K562 (cell line): ENCODE results near the gene HDHD3. TPM values are rescaled to one million over a fixed set of nuclear protein-coding genes. Genes with fewer than 3 reads are reported as not detected.

Experiments
- ATAC-seq: fragments of 200-7000 bp; cut with Tn5 transposase; 3 replicates; pipeline ENCODE4 v1.9.1; 2020; ENCODE audit warnings: moderate library complexity
- BruUV-seq: library from RNA; stranded (reverse); fragments of 400-500 nt; replicated peaks from 2 replicates; lab custom pipeline; 2021; lab: Mats Ljungman, UMichigan
- CTCF ChIA-PET: fragments of 300-600 bp; formaldehyde crosslinking; extraction: SDS; loops from one replicate; lab custom pipeline; 2021; ENCODE audit warnings: low intra/inter-chr PET ratio; lab: Yijun Ruan, JAX
- POLR2A ChIA-PET: fragments of 300-600, 350-650 bp; sonication (Branson Sonifier 250); formaldehyde crosslinking; extraction: SDS; loops from one replicate; lab custom pipeline; 2021; ENCODE audit warnings: antibody characterized with exemption, inconsistent platforms; lab: Yijun Ruan, JAX
- DNase-seq, 4 experiments: peaks; one replicate each; pipeline versions ENCODE4 v3.0.0 to v3.0.0-alpha.2; 2011 to 2018; ENCODE audit warnings: low spot score in 3 of 4, mixed read lengths in 3 of 4; ENCODE audit errors: extremely low read depth in 1 of 4
- FAIRE-seq: peaks from 2 replicates; lab custom pipeline; 2011; peaks lifted over from hg19 to GRCh38; lab: Jason Lieb, UNC
- H2AFZ ChIP-seq: 2 replicates; pipeline ENCODE4 v1.6.0; 2011; ENCODE audit warnings: low read depth, low read length, control low read depth, inconsistent platforms
- H3K27ac ChIP-seq: fragments of 200-600 bp; 3 replicates; pipeline ENCODE4 v1.8.0; 2011; ENCODE audit warnings: low read depth, mild to moderate bottlenecking, control low read depth, inconsistent platforms, low read length, moderate library complexity, mixed read lengths; ENCODE audit errors: extremely low read depth
- H3K27me3 ChIP-seq, 2 experiments: fragments of 300-600 bp in 1 of 2; 2 replicates in 1 of 2; 3 replicates in 1 of 2; pipeline versions ENCODE4 v1.6.0 to v1.8.0; 2011; ENCODE audit warnings: inconsistent platforms in 2 of 2, low read length in 2 of 2, mild to moderate bottlenecking in 1 of 2, mixed read lengths in 1 of 2, moderate library complexity in 1 of 2; ENCODE audit not compliant: control insufficient read depth in 2 of 2, insufficient read depth in 2 of 2
- H3K36me3 ChIP-seq: fragments of 300-600 bp; 3 replicates; pipeline ENCODE4 v1.8.0; 2011; ENCODE audit warnings: mild to moderate bottlenecking, low read length, inconsistent platforms; ENCODE audit not compliant: control insufficient read depth, insufficient read depth
- H3K4me1 ChIP-seq, 2 experiments: fragments of 200-600 bp in 1 of 2; replicated peaks in 1 of 2; 2 replicates in 1 of 2; 3 replicates in 1 of 2; pipeline versions ENCODE4 v1.5.1 to v1.8.0; 2011; ENCODE audit warnings: inconsistent platforms in 2 of 2, low read length in 2 of 2, mild to moderate bottlenecking in 1 of 2, mixed read lengths in 1 of 2, moderate library complexity in 1 of 2; ENCODE audit not compliant: control insufficient read depth in 2 of 2, insufficient read depth in 2 of 2
- H3K4me2 ChIP-seq: 2 replicates; pipeline ENCODE4 v1.6.1; 2011; ENCODE audit warnings: low read length, control low read depth, inconsistent platforms, mixed read lengths; ENCODE audit not compliant: insufficient read depth
- H3K4me3 ChIP-seq: fragments of 200-600 bp; sonication (generic), shearing (Covaris generic); 2 replicates; pipeline ENCODE4 v1.5.1; 2016; ENCODE audit warnings: control low read depth, inconsistent platforms
- H3K79me2 ChIP-seq: fragments of 200-600 bp; 3 replicates; pipeline ENCODE4 v1.8.0; 2011; ENCODE audit warnings: low read length, inconsistent platforms; ENCODE audit not compliant: control insufficient read depth, insufficient read depth
- H3K9ac ChIP-seq, 2 experiments: 2 replicates each; pipeline versions ENCODE4 v1.6.0 to v1.6.1; 2011; ENCODE audit warnings: low read depth in 2 of 2, low read length in 2 of 2, control low read depth in 1 of 2, inconsistent platforms in 1 of 2, mild to moderate bottlenecking in 1 of 2, mixed read lengths in 1 of 2; ENCODE audit not compliant: insufficient read depth in 1 of 2
- H3K9me1 ChIP-seq: one replicate; pipeline ENCODE4 v1.6.0; 2011; ENCODE audit warnings: inconsistent platforms, mild to moderate bottlenecking, low read length, moderate library complexity; ENCODE audit not compliant: control insufficient read depth, insufficient read depth
- H3K9me3 ChIP-seq: replicated peaks from 2 replicates; pipeline ENCODE4 v1.5.1; 2011; ENCODE audit warnings: low read depth, low read length, inconsistent platforms; ENCODE audit not compliant: control insufficient read depth, insufficient read depth
- H4K20me1 ChIP-seq: replicated peaks from 2 replicates; pipeline ENCODE4 v1.6.1; 2011; ENCODE audit warnings: low read length, inconsistent platforms, mixed read lengths; ENCODE audit not compliant: control insufficient read depth, insufficient read depth
- DPF2 ChIP-seq: fragments of 450-650 bp; IDR thresholded peaks from 2 replicates; pipeline ENCODE4 v1.6.1; 2016
- ESRRB ChIP-seq: fragments of 250-450 bp; sonication (Bioruptor Pico); IDR thresholded peaks from 2 replicates; pipeline ENCODE4 v1.5.0; 2020; ENCODE audit warnings: mild to moderate bottlenecking, moderate library complexity, borderline replicate concordance
- FOXA1 ChIP-seq: fragments of 450-650 bp; IDR thresholded peaks from 2 replicates; pipeline ENCODE4 v1.6.1; 2016; ENCODE audit warnings: mild to moderate bottlenecking, borderline replicate concordance
- FOXP1 ChIP-seq: sonication (generic); formaldehyde crosslinking; IDR thresholded peaks from 2 replicates; pipeline ENCODE4 v1.8.0; 2022; ENCODE audit warnings: mild to moderate bottlenecking, missing genetic modification reagents
- KLF10 ChIP-seq: fragments of 250-450 bp; sonication (Bioruptor Pico); IDR thresholded peaks from 2 replicates; pipeline ENCODE4 v1.6.1; 2021; ENCODE audit warnings: matching md5 sums
- POLR2B ChIP-seq: fragments of 450-650 bp; IDR thresholded peaks from 2 replicates; pipeline ENCODE4 v1.6.1; 2018; ENCODE audit warnings: low read depth; ENCODE audit not compliant: partially characterized antibody
- RFX7 ChIP-seq: fragments of 250-450 bp; sonication (Bioruptor Pico); IDR thresholded peaks from 2 replicates; pipeline ENCODE4 v1.5.1; 2021; ENCODE audit warnings: mild to moderate bottlenecking
- SPI1 ChIP-seq: IDR thresholded peaks from 2 replicates; pipeline ENCODE4 v1.6.1; 2011; ENCODE audit warnings: low read depth, low read length, control low read depth, borderline replicate concordance
- WGBS: fragments of 100-300 bp; shearing (Covaris generic); methylation state at CpG from one replicate; pipeline ENCODE4 v1.1.6; 2016; ENCODE audit warnings: low coverage, mixed read lengths; ENCODE audit not compliant: insufficient coverage; ENCODE audit errors: missing lambda C conversion rate; 5-methylcytosine and 5-hydroxymethylcytosine counted together
- in situ Hi-C: fragments of 300-500 bp; cut with MboI; formaldehyde crosslinking; loops from 4 replicates; pipeline ENCODE4 v1.15.0; 2018; ENCODE audit warnings: inconsistent platforms, mixed read lengths
- intact Hi-C: fragments of 100-400 bp; cut with micrococcal nuclease; formaldehyde crosslinking; loops from 2 replicates; pipeline ENCODE4 v1.14.2; 2022
- polyA plus RNA-seq, 8 experiments: library from polyadenylated mRNA; depleted of rRNA in 4 of 8; stranded (reverse) in 5 of 8; unstranded in 3 of 8; fragments of >200 nt; fragmentation: Nextera tagmentation in 2 of 8; fragmentation: Illumina TruSeq in 1 of 8; extraction: Ambion mirVana in 2 of 8; extraction: Trizol in 1 of 8; gene quantifications; 2 replicates each; pipeline versions ENCODE4 v1.2.1 to v1.2.3, GENCODE V29; 2011 to 2014; ENCODE audit warnings: inconsistent platforms in 1 of 8, missing spikeins in 1 of 8
- total RNA-seq, 7 experiments: library from RNA; depleted of rRNA in 6 of 7; stranded (reverse); fragments of >200 nt in 6 of 7; fragmentation: Illumina TruSeq in 2 of 7; extraction: Trizol in 2 of 7; gene quantifications; 2 replicates each; pipeline versions ENCODE4 v1.2.1 to v1.2.3, GENCODE V29; 2011 to 2021; ENCODE audit warnings: low replicate concordance in 1 of 7
- TF ChIP-seq, protein P1 (sequence below): sonication (generic); formaldehyde crosslinking; IDR thresholded peaks from 2 replicates; pipeline ENCODE4 v1.8.0; 2022; ENCODE audit warnings: mild to moderate bottlenecking, missing genetic modification reagents

HDHD3 gene
- total and polyA plus RNA-seq, 9 of the 15 experiments (the other 6 are each of a cell fraction or from before 2014, with no cell fraction given): 1.1 to 19.1 (median 10.9) TPM

DNA sequence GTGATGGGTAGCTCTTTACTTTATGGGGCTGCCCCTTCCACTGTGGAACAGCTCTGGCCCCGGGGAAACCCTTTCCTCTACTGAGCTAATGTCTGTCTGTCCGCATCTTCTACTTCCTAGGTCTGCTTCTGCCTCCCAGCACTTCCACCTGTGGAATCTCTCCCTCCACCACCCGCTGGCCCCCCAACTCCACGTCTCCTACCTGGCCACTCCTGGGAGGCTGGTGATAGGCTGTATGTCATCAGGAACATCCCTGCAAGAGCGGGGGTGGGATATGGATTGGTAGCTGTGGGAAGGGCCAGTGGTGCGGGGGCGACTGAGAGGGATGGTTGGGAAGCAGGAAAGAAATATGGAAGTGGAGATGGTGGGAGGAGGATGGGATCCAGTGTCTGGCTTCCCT, 15.1 kb upstream of the HDHD3 start:
- TF ChIP-seq POLR2B: no peak
- TF ChIP-seq, protein P1, sequence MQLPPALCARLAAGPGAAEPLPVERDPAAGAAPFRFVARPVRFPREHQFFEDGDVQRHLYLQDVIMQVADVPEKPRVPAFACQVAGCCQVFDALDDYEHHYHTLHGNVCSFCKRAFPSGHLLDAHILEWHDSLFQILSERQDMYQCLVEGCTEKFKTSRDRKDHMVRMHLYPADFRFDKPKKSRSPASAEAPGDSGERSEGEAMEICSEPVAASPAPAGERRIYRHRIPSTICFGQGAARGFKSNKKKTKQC: no peak
- no peak for TF ChIP-seq FOXA1
- TF ChIP-seq DPF2: no peak
- no peak for TF ChIP-seq FOXP1 (CRISPR knock-in tag)
- no peak for TF ChIP-seq SPI1
- no peak for TF ChIP-seq ESRRB (CRISPR knock-in tag)
- TF ChIP-seq RFX7 (CRISPR knock-in tag): no peak
- no peak for TF ChIP-seq KLF10
- DNase-seq (no peak), FAIRE-seq (no peak), ATAC-seq (no peak)
- Histone ChIP-seq H2AFZ (no peak overlapping the region), H3K27me3 (no peaks in the 10 kb centered on the region), H3K4me2 (no peak overlapping the region), H3K36me3 (peaks cover 36% of the 10 kb centered on the region; the same call in 2 of the 3 replicates), H3K4me1 (peaks cover 2 to 16% of the 10 kb centered on the region in 2 experiments; a peak in 4 of 5 replicates), H3K9me1 (no peaks in the 10 kb centered on the region), H3K27ac (no peak overlapping the region), H3K79me2 (no peaks in the 10 kb centered on the region), H4K20me1 (no peaks in the 10 kb centered on the region), H3K9me3 (no peaks in the 10 kb centered on the region), H3K4me3 (no peak overlapping the region), H3K9ac (no peak overlapping the region)
- intact Hi-C loops: no loop called here
- no TSS peak for BruUV-seq
- in situ Hi-C loops: no loop called here
- 96% methylated on average over 7 of the region's 7 CpGs for WGBS
- POLR2A ChIA-PET: interaction anchor here (0.7 to 1.1 kb wide), 4 partner anchors 9 to 535 kb away, joined by 3 to 4 read pairs (median 3); partner anchors contain the start of genes ALAD, C9orf43 and POLE3
- CTCF ChIA-PET: no interaction called here
